AG08395 (cell line): Measurements from ENCODE around the gene ZNF709.
"Not testable (repeated sequence)": the region's sequence is repeated elsewhere in the genome, so short reads cannot be mapped to it uniquely, and the experiment has no call there.

ENCODE experiments used
- DNase-seq: peaks from one replicate; pipeline ENCODE4 v3.0.0; 2012; ENCODE audit warnings: mixed read lengths, low spot score

ZNF709 gene

GRCh38 chr19:12484371-12485051 is at the start of gene ZNF709:
TSS of gene ZNF709 (minus strand) at chr19:12484816. CDS start at chr19:12484657, 159 bp downstream.
- DNase-seq, result peak; percentile 97

GRCh38 chr19:12527034-12527836 is 42.6 kb upstream of the ZNF709 start:
- no peak for DNase-seq

DNA sequence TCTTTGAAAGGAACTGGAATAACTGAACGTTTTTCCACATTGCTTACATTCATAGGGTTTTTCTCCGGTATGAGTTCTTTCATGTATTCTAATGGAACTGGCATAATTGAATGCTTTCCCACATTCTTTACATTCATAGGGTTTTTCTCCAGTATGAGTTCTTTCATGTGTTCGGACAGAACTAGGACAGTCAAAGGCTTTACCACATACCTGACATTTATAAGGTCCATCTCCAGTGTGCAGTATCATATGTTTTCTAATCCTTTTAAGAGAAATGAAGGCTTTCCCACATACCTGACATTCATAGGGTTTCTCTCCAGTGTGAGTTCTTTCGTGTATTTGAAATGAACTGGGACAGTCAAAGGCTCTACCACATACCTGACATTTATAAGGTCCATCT is 41.9 kb upstream of the ZNF709 start:
- no peak for DNase-seq

GRCh38 chr19:12521996-12522395 is 37.4 kb upstream of the ZNF709 start:
- DNase-seq, result no peak

DNA sequence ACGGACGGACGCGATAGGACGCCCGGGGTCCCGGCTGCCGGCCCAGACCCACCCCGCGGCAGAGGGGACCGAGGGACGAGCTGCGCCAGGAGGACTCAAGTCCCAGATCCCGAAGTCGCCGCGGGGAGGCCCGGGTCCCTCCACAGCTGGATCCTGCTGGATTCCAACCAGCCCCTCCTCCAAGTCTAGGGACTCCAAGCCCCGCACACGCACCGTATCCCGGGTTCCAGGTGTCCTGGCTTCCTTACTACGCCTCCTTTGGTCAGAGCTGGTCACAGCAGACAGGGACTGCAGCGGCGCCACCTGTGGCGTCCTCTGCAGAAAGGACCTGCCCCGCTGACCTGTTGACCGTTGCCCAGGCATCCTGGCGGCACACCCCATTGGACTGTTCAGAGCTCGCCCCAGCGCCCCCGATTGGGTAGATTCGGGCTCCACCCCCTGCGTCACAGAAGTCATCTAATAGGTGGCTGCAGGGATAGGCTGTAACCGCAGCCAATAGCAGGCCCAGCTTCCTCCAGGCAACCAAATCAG is 29.0 kb upstream of the ZNF709 start:
- no peak for DNase-seq

DNA sequence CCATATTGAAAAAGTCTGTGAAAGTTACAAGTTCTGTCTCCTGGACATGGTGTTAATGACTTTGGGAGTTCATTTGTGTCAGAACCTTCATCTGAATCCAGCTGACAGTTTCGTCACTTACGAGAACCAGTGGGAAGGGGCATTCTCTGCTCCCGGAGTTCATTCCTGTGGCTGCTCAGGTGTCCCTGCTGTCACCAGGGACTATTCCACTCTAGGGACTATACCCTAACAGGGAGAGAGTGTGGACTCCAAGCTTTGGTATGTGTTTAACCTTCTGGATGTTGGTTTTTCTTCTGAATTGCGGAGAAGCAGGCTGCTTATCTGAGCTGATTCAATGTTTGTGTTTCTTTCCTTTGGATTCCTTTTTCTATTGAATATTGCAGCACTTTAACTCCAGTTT is 12.4 kb upstream of the ZNF709 start:
- DNase-seq, result no peak

DNA sequence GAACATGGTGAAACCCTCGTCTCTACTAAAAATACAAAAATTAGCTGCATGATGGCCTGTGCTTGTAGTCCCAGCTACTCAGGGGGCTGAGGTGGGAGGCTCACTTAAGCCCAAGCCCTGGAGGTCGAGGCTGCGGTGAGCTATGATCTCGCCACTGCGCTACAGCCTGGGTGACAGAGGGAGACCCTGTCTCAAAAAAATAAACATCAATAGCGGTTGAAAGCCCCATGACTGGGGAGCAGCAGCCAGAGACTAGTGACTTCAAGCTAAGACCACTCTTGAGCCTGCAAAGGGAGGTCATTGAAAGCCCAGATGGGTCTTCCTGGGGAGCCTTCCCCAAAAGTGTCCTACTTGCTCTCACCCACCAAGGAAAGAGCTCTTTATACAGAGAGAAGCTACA is 11.9 kb upstream of the ZNF709 start:
- DNase-seq, result no peak

GRCh38 chr19:12495002-12495802 is 10.6 kb upstream of the ZNF709 start:
- peak; percentile 95 for DNase-seq

DNA sequence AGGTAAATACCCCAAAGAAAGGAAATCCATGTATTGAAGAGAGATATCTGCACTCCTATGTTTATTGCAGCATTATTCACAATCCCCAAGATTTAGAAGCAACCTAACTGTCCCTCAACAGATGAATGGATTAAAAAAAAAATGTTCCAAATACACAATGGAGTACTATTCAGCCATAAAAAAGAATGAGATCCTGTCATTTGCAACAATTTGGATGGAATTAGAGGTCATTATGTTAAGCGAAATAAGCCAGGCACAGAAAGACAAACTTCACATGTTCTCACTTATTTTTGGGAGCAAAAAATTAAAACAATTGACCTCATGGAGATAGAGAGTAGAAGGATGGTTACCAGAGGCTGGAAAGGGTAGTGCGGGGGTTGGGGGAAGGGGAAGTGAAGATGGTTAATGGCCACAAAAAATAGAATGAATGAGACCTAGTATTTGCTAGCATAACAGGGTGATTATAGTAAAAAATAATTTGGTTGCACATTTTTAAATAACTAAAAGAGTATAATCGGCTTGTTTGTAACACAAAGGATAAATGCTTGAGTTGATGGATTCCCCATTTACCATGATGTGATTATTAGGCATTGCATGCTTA is 9.7 kb upstream of the ZNF709 start:
- no peak for DNase-seq

DNA sequence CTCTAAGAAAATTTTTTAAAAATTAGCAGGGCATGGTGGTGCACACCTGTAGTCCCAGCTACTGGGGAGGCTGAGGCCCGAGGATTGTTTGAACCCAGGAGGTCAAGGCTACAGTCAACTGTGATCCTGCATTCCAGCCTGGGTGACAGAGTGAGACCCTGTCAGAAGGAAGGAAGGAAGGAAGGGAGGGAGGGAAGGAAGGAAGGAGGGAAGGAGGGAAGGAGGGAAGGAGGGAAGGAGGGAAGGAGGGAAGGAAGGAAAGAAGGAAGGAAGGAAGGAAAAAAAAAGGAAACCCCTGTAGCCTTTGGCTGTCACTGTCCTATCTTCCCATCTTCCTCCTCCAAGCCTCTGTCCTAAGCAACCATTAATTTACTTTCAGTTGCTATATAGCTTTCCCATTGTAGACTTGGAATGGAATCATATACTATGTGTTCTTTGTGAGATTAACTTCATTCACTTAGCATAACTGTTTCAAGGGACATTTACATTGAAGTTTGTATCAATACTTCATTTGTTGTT is 1.7 kb upstream of the ZNF709 start:
- DNase-seq, result not testable (repeated sequence)

- DNase-seq, result no peak
These were observed 955 bp upstream of the ZNF709 start for GRCh38 chr19:12485571-12485970.

DNA sequence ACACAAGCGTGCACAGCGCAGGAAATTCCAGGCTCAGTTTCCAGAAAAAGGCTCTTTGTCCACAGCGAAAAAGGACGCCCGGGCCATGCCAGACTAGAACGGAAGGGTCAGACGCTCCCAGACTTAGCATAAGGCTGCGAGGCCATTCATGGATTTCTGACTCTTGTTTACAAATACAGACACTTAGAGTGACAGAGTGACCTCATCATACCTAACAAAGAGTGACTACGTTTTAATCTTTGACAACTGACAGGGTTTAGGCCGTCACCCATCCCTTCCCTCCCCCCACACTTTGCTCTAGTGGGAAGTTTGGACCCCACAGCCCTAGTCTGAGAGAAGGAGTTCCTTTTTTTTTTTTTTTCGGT is 418 bp upstream of the ZNF709 start:
- DNase-seq, result no peak

DNA sequence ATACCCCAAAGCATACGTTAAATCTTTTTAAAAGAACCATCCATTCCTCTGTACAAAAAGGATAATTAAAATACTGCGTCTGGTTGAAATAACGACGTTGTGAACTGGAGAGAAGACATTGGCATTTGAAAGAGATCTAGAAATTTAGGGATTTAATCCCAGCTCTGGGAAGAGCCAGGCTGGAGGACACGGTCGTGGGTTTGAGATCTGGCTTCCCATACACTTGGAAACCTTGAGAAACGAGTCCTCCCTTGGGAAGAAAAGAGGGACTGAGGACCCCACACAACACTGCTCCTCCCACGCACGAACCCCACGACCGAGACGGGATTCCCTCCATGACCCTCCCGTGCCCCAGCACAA is 625 bp downstream of the ZNF709 start:
- no peak for DNase-seq

- no peak for DNase-seq
These were observed 2.1 kb downstream of the ZNF709 start for GRCh38 chr19:12482509-12482886.

GRCh38 chr19:12481781-12482508 is 2.7 kb downstream of the ZNF709 start:
- DNase-seq, result no peak

DNA sequence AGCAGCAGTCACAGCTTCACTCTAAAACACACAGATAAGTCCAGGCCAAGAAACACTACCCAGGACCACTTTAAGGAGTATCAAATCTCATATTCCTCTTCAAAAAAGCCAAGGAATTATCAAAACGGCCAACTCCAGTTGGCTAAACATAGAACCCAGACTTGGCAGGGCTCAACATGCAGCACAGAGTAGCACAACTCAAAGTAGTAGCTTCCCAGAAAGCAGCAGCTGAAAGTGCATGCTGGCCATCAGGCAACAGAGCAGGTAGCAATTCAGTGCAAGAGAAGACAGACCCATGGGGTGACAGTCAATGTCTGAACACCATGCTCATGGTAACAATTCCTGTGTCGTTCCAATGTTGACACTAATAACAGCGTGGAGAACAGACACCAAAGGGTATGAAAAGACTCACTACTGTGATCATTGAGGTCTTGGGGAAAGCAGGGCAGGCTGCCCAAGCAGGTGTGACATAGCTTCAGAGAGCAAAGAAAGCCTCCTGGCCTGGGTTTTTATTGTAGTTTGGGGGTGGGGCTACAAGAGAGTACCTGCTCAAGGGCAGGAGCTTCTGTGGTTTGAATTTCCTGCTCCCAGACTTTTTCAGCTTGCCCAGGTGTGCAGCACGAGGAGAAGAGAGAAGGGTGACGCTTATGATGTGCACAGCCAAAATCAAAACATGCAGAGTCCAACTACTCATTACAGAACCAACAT is 6.2 kb downstream of the ZNF709 start:
- DNase-seq, result no peak

- DNase-seq, result not testable (repeated sequence)
These were observed 17.0 kb downstream of the ZNF709 start for GRCh38 chr19:12467651-12468050.

DNA sequence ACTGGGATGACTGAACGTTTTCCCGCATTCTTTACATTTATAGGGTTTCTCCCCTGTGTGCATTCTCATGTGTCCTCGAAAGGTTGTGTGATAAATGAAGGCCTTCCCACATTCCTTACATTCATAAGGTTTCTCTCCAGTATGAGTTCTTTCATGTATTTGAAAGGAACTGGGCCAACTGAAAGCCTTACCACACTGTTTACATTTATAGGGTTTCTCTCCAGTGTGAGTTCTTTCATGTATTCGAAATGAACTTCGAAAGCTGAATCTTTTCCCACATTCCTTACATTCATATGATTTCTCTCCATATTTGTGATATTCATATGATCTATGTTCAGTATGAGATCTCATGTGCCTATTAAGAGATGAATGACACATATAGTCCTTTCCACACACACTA is 19.4 kb downstream of the ZNF709 start:
- no peak for DNase-seq

- no peak for DNase-seq
These were observed 19.8 kb downstream of the ZNF709 start for GRCh38 chr19:12464769-12465168.

DNA sequence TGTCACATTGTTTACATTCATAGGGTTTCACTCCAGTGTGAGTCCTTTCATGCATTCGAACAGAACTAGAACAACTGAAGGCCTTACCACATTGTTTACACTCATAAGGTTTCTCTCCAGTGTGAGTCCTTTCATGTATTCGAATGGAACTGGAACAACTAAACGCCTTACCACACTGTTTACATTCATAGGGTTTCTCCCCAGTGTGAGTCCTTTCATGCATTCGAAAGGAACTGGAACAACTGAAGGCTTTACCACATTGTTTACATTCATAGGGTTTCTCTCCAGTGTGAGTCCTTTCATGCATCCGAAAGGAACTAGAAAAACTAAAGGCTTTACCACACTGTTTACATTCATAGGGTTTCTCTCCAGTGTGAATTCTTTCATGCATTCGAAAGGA is 20.5 kb downstream of the ZNF709 start:
- not testable (repeated sequence) for DNase-seq

DNA sequence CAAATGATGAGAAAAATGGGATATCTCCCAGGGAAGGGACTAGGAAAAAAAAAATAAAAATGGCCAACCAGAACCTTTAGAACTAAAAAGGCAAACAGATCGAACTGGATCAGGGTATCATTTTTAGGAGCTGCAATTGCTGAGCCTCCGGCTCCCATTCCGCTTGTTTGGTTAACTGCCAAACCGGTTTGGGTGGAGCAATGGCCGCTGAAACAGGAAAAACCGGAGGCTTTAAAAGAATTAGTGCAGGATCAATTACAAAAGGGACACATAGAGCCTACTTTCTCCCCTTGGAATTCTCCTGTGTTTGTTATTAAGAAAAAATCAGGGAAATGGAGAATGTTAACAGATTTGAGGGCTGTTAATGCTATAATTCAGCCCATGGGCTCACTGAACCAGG is 31.1 kb downstream of the ZNF709 start:
- DNase-seq, result no peak
